ENCODE measurements around the gene GLT8D1. TPM values are rescaled to one million over a fixed set of nuclear protein-coding genes. Genes with fewer than 3 reads are reported as not detected.

Gene GLT8D1
- total RNA-seq, 2 experiments from 2014 or later, result 8.4 to 10.8 TPM

- H3K36me3 ChIP-seq (ENCODE audit: insufficient read depth, low read length), result peaks cover 46% of the 10 kb centered on the region
- Mint-ChIP-seq H3K4me3 (peak overlapping the region; percentile 90), H3K4me1 (ENCODE audit: low read depth) (peaks cover 56% of the 10 kb centered on the region), H3K27ac (peak overlapping the region; percentile 97), H3K9me3 (no peaks in the 10 kb centered on the region), H3K27me3 (no peaks in the 10 kb centered on the region), H3K36me3 (ENCODE audit: low read depth) (peaks cover 78% of the 10 kb centered on the region)
- ATAC-seq (ENCODE audit: poor library complexity) (peak; percentile 53), DNase-seq (peak; percentile 45 to 94 (median 62))
- no peaks in the 10 kb centered on the region for H3K27me3 ChIP-seq (ENCODE audit: control insufficient read depth in 1 of 2, insufficient read depth in 2 of 2, low read length in 2 of 2)
- H3K4me1 ChIP-seq (ENCODE audit: insufficient read depth, low read length), result peaks cover 21% of the 10 kb centered on the region
- TF ChIP-seq CTCF (IDR thresholded peaks at IDR 0.05), result no peak
- no peaks in the 10 kb centered on the region for H3K9me3 ChIP-seq (ENCODE audit: control insufficient read depth in 1 of 2, insufficient read depth in 1 of 2, low read length in 2 of 2)
- ChIA-PET POLR2A (interaction anchor here (0.6 to 1.9 kb wide), 4 partner anchors 21 to 85 kb away, joined by 3 to 9 read pairs (median 5); partner anchors contain the start of genes GLT8D1, NEK4 and SPCS1), CTCF (no interaction called here)
- intact Hi-C loops (cut with DNase I, micrococcal nuclease), result loop anchor here in 1 of 2 experiments (2.0 to 10.0 kb wide), 5 partner anchors 148 to 1188 kb away; partner anchors contain the start of genes GLYCTK, SFMBT1 and UQCC5
- H3K4me3 ChIP-seq (ENCODE audit: low read length), result peak overlapping the region; percentile 81
- peak overlapping the region; percentile 85 to 91 for H3K27ac ChIP-seq (ENCODE audit: low read depth in 1 of 2, low read length in 2 of 2)
Measured at GRCh38 chr3:52685285-52685708, 20.3 kb downstream of the GLT8D1 start.

GRCh38 chr3:52684184-52684583, 21.4 kb downstream of the GLT8D1 start:
- H3K9me3 Mint-ChIP-seq, result no peaks in the 10 kb centered on the region
- no peak for TF ChIP-seq CTCF (IDR thresholded peaks at IDR 0.05)
- Histone ChIP-seq H3K4me3 (ENCODE audit: low read length) (no peak overlapping the region), H3K9me3 (ENCODE audit: control insufficient read depth in 1 of 2, insufficient read depth in 1 of 2, low read length in 2 of 2) (no peaks in the 10 kb centered on the region), H3K36me3 (ENCODE audit: insufficient read depth, low read length) (peaks cover 46% of the 10 kb centered on the region), H3K27me3 (ENCODE audit: control insufficient read depth in 1 of 2, insufficient read depth in 2 of 2, low read length in 2 of 2) (no peaks in the 10 kb centered on the region), H3K27ac (ENCODE audit: low read depth in 1 of 2, low read length in 2 of 2) (no peak overlapping the region), H3K4me1 (ENCODE audit: insufficient read depth, low read length) (peaks cover 21% of the 10 kb centered on the region)
- H3K4me3 Mint-ChIP-seq, result peak overlapping the region; percentile 90
- DNase-seq (no peak), ATAC-seq (ENCODE audit: poor library complexity) (no peak)
- ChIA-PET POLR2A (interaction anchor here (0.6 to 1.5 kb wide), 2 partner anchors 22 to 137 kb away, joined by 3 to 9 read pairs; partner anchors contain the start of genes GLT8D1 and SPCS1), CTCF (no interaction called here)
- intact Hi-C loops (cut with DNase I, micrococcal nuclease), result loop anchor here in 1 of 2 experiments (2.0 to 10.0 kb wide), 4 partner anchors 147 to 1011 kb away; partner anchors contain the start of genes GLYCTK, NISCH and UQCC5
- H3K4me1 Mint-ChIP-seq (ENCODE audit: low read depth), result peaks cover 63% of the 10 kb centered on the region
- H3K27ac Mint-ChIP-seq, result peak overlapping the region; percentile 97
- peaks cover 78% of the 10 kb centered on the region for H3K36me3 Mint-ChIP-seq (ENCODE audit: low read depth)
- H3K27me3 Mint-ChIP-seq, result no peaks in the 10 kb centered on the region

- no peaks in the 10 kb centered on the region for H3K27me3 Mint-ChIP-seq
- Histone ChIP-seq H3K4me3 (ENCODE audit: low read length) (no peak overlapping the region), H3K36me3 (ENCODE audit: insufficient read depth, low read length) (peaks cover 46% of the 10 kb centered on the region), H3K27me3 (ENCODE audit: control insufficient read depth in 1 of 2, insufficient read depth in 2 of 2, low read length in 2 of 2) (no peaks in the 10 kb centered on the region), H3K9me3 (ENCODE audit: control insufficient read depth in 1 of 2, insufficient read depth in 1 of 2, low read length in 2 of 2) (no peaks in the 10 kb centered on the region), H3K27ac (ENCODE audit: low read depth in 1 of 2, low read length in 2 of 2) (no peak overlapping the region), H3K4me1 (ENCODE audit: insufficient read depth, low read length) (peaks cover 21% of the 10 kb centered on the region)
- no peak for TF ChIP-seq CTCF (IDR thresholded peaks at IDR 0.05)
- ChIA-PET POLR2A (interaction anchor here (0.6 kb wide), 1 partner anchor 137 kb away, joined by 3 read pairs; no protein-coding TSS in a partner anchor), CTCF (no interaction called here)
- no peak for ATAC-seq (ENCODE audit: poor library complexity)
- intact Hi-C loops (cut with DNase I, micrococcal nuclease), result loop anchor here in 1 of 2 experiments (2.0 to 10.0 kb wide), 4 partner anchors 147 to 1011 kb away; partner anchors contain the start of genes GLYCTK, NISCH and UQCC5
- H3K4me3 Mint-ChIP-seq, result peak overlapping the region; percentile 51
- H3K27ac Mint-ChIP-seq, result peak overlapping the region; percentile 97
- no peaks in the 10 kb centered on the region for H3K9me3 Mint-ChIP-seq
- DNase-seq, result no peak
- peaks cover 69% of the 10 kb centered on the region for H3K4me1 Mint-ChIP-seq (ENCODE audit: low read depth)
- peaks cover 78% of the 10 kb centered on the region for H3K36me3 Mint-ChIP-seq (ENCODE audit: low read depth)
Measured at GRCh38 chr3:52683611-52684010, 22.0 kb downstream of the GLT8D1 start.

Data from CD4-positive, alpha-beta T cell (primary cell).